Sigmoid colon (tissue), 7 donors: Measurements from ENCODE around the gene UNG. TPM values are rescaled to one million over a fixed set of nuclear protein-coding genes. Genes with fewer than 3 reads are reported as not detected.
A peak's percentile ranks its signal among the peaks of the same experiment; 100 is the strongest.

Experiments
- DNase-seq: peaks from one replicate; pipeline ENCODE4 v3.0.0-alpha.2; 2019
- H3K27ac ChIP-seq, 4 donors: fragments of 200-600 bp; sonication (generic); one replicate each; pipeline ENCODE4 v1.5.1; 2016 to 2019; ENCODE audit warnings: mild to moderate bottlenecking in 1 of 4
- H3K27me3 ChIP-seq, 3 donors: fragments of 200-600 bp; sonication (generic); one replicate each; pipeline ENCODE4 v1.5.1; 2019; ENCODE audit warnings: mild to moderate bottlenecking in 1 of 3
- H3K36me3 ChIP-seq, 4 donors: fragments of 200-600 bp; sonication (generic); one replicate each; pipeline ENCODE4 v1.5.1; 2016 to 2019
- H3K4me1 ChIP-seq, 4 donors: fragments of 200-600 bp; sonication (generic); one replicate each; pipeline ENCODE4 v1.5.1; 2017 to 2019
- H3K4me3 ChIP-seq, 4 donors: fragments of 200-600 bp; sonication (generic); one replicate each; pipeline ENCODE4 v1.5.1; 2017 to 2019; ENCODE audit warnings: mild to moderate bottlenecking in 2 of 4, moderate library complexity in 1 of 4
- H3K9me3 ChIP-seq, 4 donors: fragments of 200-600 bp in 3 of 4; sonication (generic) in 3 of 4; one replicate each; pipeline versions ENCODE4 v1.5.1 to v1.6.1; 2013 to 2019
- CTCF ChIP-seq, 4 experiments: fragments of 450-650 bp in 3 of 4; fragments of 200-600 bp in 1 of 4; IDR thresholded peaks; one replicate each; pipeline ENCODE4 v1.5.1; 2016 to 2019; ENCODE audit warnings: antibody characterized with exemption in 4 of 4, mild to moderate bottlenecking in 3 of 4, moderate library complexity in 2 of 4
- EP300 ChIP-seq, 4 donors: sonication (generic); formaldehyde crosslinking; IDR thresholded peaks; one replicate each; pipeline ENCODE4 v1.6.1; 2017; ENCODE audit warnings: antibody characterized with exemption in 4 of 4
- POLR2A ChIP-seq, 2 donors: fragments of 450-650 bp; IDR thresholded peaks; one replicate each; pipeline ENCODE4 v1.6.1; 2016; ENCODE audit warnings: antibody characterized with exemption in 2 of 2, mild to moderate bottlenecking in 2 of 2, moderate library complexity in 2 of 2
- POLR2AphosphoS5 ChIP-seq, 4 donors: sonication (generic); formaldehyde crosslinking; IDR thresholded peaks; one replicate each; pipeline ENCODE4 v1.6.1; 2017; ENCODE audit warnings: antibody characterized with exemption in 4 of 4
- WGBS, 2 donors: extraction: QIAGEN DNeasy Blood & Tissue Kit; methylation state at CpG; one replicate each; pipeline ENCODE4 v1.1.7; 2013; 5-methylcytosine and 5-hydroxymethylcytosine counted together
- intact Hi-C: fragments of 100-400 bp; cut with DNase I; formaldehyde crosslinking; loops from one replicate; pipeline ENCODE4 v1.15.1; 2023
- polyA plus RNA-seq, 3 donors: library from polyadenylated mRNA; stranded (reverse); fragments of 200-250 nt; gene quantifications; one replicate each; pipeline ENCODE4 v1.2.3, GENCODE V29; 2013
- total RNA-seq, 4 donors: library from RNA; depleted of rRNA; stranded (reverse); fragments of >200 nt; gene quantifications; one replicate each; pipeline ENCODE4 v1.1.0, GENCODE V29; 2016
- donor health status: healthy with polysubstance abuse.
- donor health status: Bipolar disorder and iron deficiency.
- donor health status: healthy.

The UNG gene
- total and polyA plus RNA-seq, 7 donors: 11.9 to 34.8 (median 17.1) TPM

GRCh38 chr12:109127533-109128242 is 30.3 kb downstream of the UNG start:
- peak; percentile 46 for DNase-seq
- 90 to 93% methylated on average over 13 of the region's 13 CpGs for WGBS, 2 donors
- intact Hi-C loops: no loop called here

DNA sequence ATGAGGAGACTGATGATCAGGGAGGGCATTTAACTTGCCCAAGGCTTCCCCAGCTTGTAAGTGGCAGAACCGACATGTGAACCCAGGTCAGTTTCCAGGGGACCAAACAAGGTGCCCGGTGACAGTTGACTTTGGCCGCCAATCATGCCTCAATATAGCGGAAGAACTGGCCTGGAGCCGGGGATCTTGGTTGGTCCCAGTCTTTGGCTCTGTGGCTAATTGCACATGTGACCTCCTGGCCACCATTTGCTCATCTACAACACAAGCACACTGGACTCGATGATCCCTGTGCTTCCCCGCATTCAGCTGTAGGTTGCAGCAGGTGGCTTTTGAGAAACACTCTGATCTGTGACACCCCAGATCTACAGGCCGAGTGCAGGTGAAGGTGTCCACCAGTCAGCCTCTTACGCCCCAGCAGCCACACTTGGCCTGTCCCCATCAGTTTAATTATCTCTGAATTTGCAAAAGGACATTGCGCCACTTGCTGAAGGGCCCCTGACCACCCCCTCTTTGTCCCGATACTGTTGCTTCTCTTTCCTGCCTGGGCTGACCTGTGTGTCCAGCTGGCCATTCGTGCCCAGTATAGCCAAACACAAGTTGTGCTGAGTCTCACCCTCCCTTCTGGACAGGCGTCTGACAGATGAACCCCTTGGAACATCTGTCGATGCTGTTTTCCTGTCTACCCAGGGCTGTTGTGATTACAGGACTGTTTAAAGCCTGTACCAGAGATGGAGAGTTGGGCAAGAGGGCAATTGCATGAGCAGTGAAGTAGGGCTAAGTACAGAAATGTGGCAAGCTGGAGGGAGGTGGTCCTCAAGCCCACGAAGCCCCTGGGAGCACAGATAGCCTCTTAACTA is 33.1 kb downstream of the UNG start:
- DNase-seq: peak; percentile 54
- intact Hi-C loops: no loop called here
- H3K4me3 ChIP-seq: peak overlapping the region in 1 of 4 donors; percentile 16
- 86 to 91% methylated on average over 15 of the region's 15 CpGs for WGBS, 2 donors
- no peaks in the 10 kb centered on the region for H3K9me3 ChIP-seq
- no peaks in the 10 kb centered on the region for H3K36me3 ChIP-seq
- H3K4me1 ChIP-seq: peaks cover 0 to 68% (median 58%) of the 10 kb centered on the region in 4 donors
- H3K27ac ChIP-seq: peak overlapping the region; percentile 47 to 83 (median 80)
- H3K27me3 ChIP-seq: no peaks in the 10 kb centered on the region
- no peak for TF ChIP-seq POLR2AphosphoS5 (IDR thresholded peaks at IDR 0.05)
- TF ChIP-seq POLR2A (IDR thresholded peaks at IDR 0.05): no peak
- no peak for TF ChIP-seq CTCF (IDR thresholded peaks at IDR 0.05)
- TF ChIP-seq EP300 (IDR thresholded peaks at IDR 0.05): no peak

More at GRCh38 chr12:109127533-109128242, 30.3 kb downstream of the UNG start:
- Histone ChIP-seq H3K9me3 (no peaks in the 10 kb centered on the region), H3K27me3 (no peaks in the 10 kb centered on the region), H3K27ac (peak overlapping the region in 3 of 4 donors; percentile 50 to 83 (median 83)), H3K4me1 (peaks cover 0 to 64% (median 52%) of the 10 kb centered on the region in 4 donors), H3K36me3 (no peaks in the 10 kb centered on the region), H3K4me3 (no peak overlapping the region)
- TF ChIP-seq POLR2A (IDR thresholded peaks at IDR 0.05): no peak
- TF ChIP-seq POLR2AphosphoS5 (IDR thresholded peaks at IDR 0.05): no peak
- no peak for TF ChIP-seq CTCF (IDR thresholded peaks at IDR 0.05)
- TF ChIP-seq EP300 (IDR thresholded peaks at IDR 0.05): no peak

- intact Hi-C loops: no loop called here
- WGBS, 2 donors: 71 to 87% methylated on average over 24 of the region's 24 CpGs
- H3K4me1 ChIP-seq: peaks cover 0 to 59% (median 51%) of the 10 kb centered on the region in 4 donors
Observed at GRCh38 chr12:109131154-109132050, 34.0 kb downstream of the UNG start.

More at GRCh38 chr12:109131154-109132050, 34.0 kb downstream of the UNG start:
- Histone ChIP-seq H3K4me3 (peak overlapping the region in 2 of 4 donors; percentile 2 to 16), H3K27me3 (no peaks in the 10 kb centered on the region), H3K27ac (peak overlapping the region; percentile 47 to 83 (median 80)), H3K9me3 (no peaks in the 10 kb centered on the region), H3K36me3 (no peaks in the 10 kb centered on the region)
- DNase-seq: peak; percentile 82
- no peak for TF ChIP-seq CTCF (IDR thresholded peaks at IDR 0.05)
- TF ChIP-seq POLR2AphosphoS5 (IDR thresholded peaks at IDR 0.05): peak in 3 of 4 donors; percentile 47 to 59 (median 52)
- no peak for TF ChIP-seq POLR2A (IDR thresholded peaks at IDR 0.05)
- TF ChIP-seq EP300 (IDR thresholded peaks at IDR 0.05): no peak
